ENCODE results near the gene DCC.

DCC gene

GRCh38 chr18:52572036-52573000 is 232.3 kb downstream of the DCC start:
- no peaks in the 10 kb centered on the region for H4K20me1 ChIP-seq (ENCODE audit: insufficient read depth)
- no peak for TF ChIP-seq CTCF (conservative IDR thresholded peaks at IDR 0.05; ENCODE audit: low read depth, low read length)
- no peak overlapping the region for H3K27ac ChIP-seq
- H3K27me3 ChIP-seq (ENCODE audit: insufficient read depth, low read depth) = no peaks in the 10 kb centered on the region
- H3K79me2 ChIP-seq (ENCODE audit: insufficient read depth, low read depth) = no peaks in the 10 kb centered on the region
- no peak overlapping the region for H2AFZ ChIP-seq (ENCODE audit: low read depth)
- no peak overlapping the region for H3K9ac ChIP-seq
- H3K4me2 ChIP-seq = no peak overlapping the region
- H3K4me3 ChIP-seq (IDR thresholded peaks at IDR 0.05; ENCODE audit: insufficient read depth, low read depth, low read length) = no peak overlapping the region
- H3K36me3 ChIP-seq (ENCODE audit: insufficient read depth) = no peaks in the 10 kb centered on the region
- H3K4me1 ChIP-seq (ENCODE audit: low read depth, poor library complexity, severe bottlenecking) = no peaks in the 10 kb centered on the region

- no peak overlapping the region for H3K4me3 ChIP-seq (IDR thresholded peaks at IDR 0.05; ENCODE audit: insufficient read depth, low read depth, low read length)
- H2AFZ ChIP-seq (ENCODE audit: low read depth) = no peak overlapping the region
- H3K4me1 ChIP-seq (ENCODE audit: low read depth, poor library complexity, severe bottlenecking) = no peaks in the 10 kb centered on the region
- no peak overlapping the region for H3K4me2 ChIP-seq
- TF ChIP-seq CTCF (conservative IDR thresholded peaks at IDR 0.05; ENCODE audit: low read depth, low read length) = no peak
- no peak overlapping the region for H3K9ac ChIP-seq
- no peaks in the 10 kb centered on the region for H3K36me3 ChIP-seq (ENCODE audit: insufficient read depth)
- H3K27me3 ChIP-seq (ENCODE audit: insufficient read depth, low read depth) = no peaks in the 10 kb centered on the region
- H3K27ac ChIP-seq = no peak overlapping the region
- no peaks in the 10 kb centered on the region for H4K20me1 ChIP-seq (ENCODE audit: insufficient read depth)
- H3K79me2 ChIP-seq (ENCODE audit: insufficient read depth, low read depth) = no peaks in the 10 kb centered on the region
Observed at GRCh38 chr18:52577795-52578194, 237.8 kb downstream of the DCC start.

- no peak for TF ChIP-seq CTCF (conservative IDR thresholded peaks at IDR 0.05; ENCODE audit: low read depth, low read length)
- H3K4me3 ChIP-seq (IDR thresholded peaks at IDR 0.05; ENCODE audit: insufficient read depth, low read depth, low read length) = no peak overlapping the region
- H3K79me2 ChIP-seq (ENCODE audit: insufficient read depth, low read depth) = no peaks in the 10 kb centered on the region
- H3K27ac ChIP-seq = no peak overlapping the region
- no peaks in the 10 kb centered on the region for H3K4me1 ChIP-seq (ENCODE audit: low read depth, poor library complexity, severe bottlenecking)
- H4K20me1 ChIP-seq (ENCODE audit: insufficient read depth) = no peaks in the 10 kb centered on the region
- H3K4me2 ChIP-seq = no peak overlapping the region
- no peaks in the 10 kb centered on the region for H3K36me3 ChIP-seq (ENCODE audit: insufficient read depth)
- no peak overlapping the region for H3K9ac ChIP-seq
- no peak overlapping the region for H2AFZ ChIP-seq (ENCODE audit: low read depth)
- no peaks in the 10 kb centered on the region for H3K27me3 ChIP-seq (ENCODE audit: insufficient read depth, low read depth)
Observed at GRCh38 chr18:52582061-52582460, 242.1 kb downstream of the DCC start.

GRCh38 chr18:52582516-52582915 is 242.5 kb downstream of the DCC start:
- TF ChIP-seq CTCF (conservative IDR thresholded peaks at IDR 0.05; ENCODE audit: low read depth, low read length) = no peak

More at GRCh38 chr18:52582516-52582915, 242.5 kb downstream of the DCC start:
- Histone ChIP-seq H3K4me2 (no peak overlapping the region), H3K27ac (no peak overlapping the region), H3K36me3 (ENCODE audit: insufficient read depth) (no peaks in the 10 kb centered on the region), H3K9ac (no peak overlapping the region), H3K4me1 (ENCODE audit: low read depth, poor library complexity, severe bottlenecking) (no peaks in the 10 kb centered on the region), H2AFZ (ENCODE audit: low read depth) (no peak overlapping the region), H3K4me3 (IDR thresholded peaks at IDR 0.05; ENCODE audit: insufficient read depth, low read depth, low read length) (no peak overlapping the region), H4K20me1 (ENCODE audit: insufficient read depth) (no peaks in the 10 kb centered on the region), H3K27me3 (ENCODE audit: insufficient read depth, low read depth) (no peaks in the 10 kb centered on the region), H3K79me2 (ENCODE audit: insufficient read depth, low read depth) (no peaks in the 10 kb centered on the region)

Measured in KMS-11 (cell line).